Measurements from ENCODE around the gene ZNF319.
"Not testable (repeated sequence)": the region's sequence is repeated elsewhere in the genome, so short reads cannot be mapped to it uniquely, and the experiment has no call there.

ZNF319 gene

GRCh38 chr16:58016840-58017446, 16.5 kb upstream of the ZNF319 start:
- 73% methylated on average over 12 of the region's 12 CpGs for WGBS
- H3K4me1 ChIP-seq (ENCODE audit: insufficient read depth, low read length): peaks cover 12% of the 10 kb centered on the region; the same call in 1 of the 2 replicates
- no peak overlapping the region for H3K9ac ChIP-seq (ENCODE audit: low read depth, low read length)
- H3K36me3 ChIP-seq (ENCODE audit: insufficient read depth, low read length): peaks cover 21% of the 10 kb centered on the region
- H3K9me3 ChIP-seq (ENCODE audit: insufficient read depth, low read depth, low read length): no peaks in the 10 kb centered on the region
- no peak overlapping the region for H3K27ac ChIP-seq (ENCODE audit: low read depth, low read length)
- no peaks in the 10 kb centered on the region for H3K27me3 ChIP-seq (ENCODE audit: insufficient read depth, low read length)
- no peak overlapping the region for H3K4me3 ChIP-seq (ENCODE audit: low read length)

- WGBS: 89% methylated on average over 8 of the region's 9 CpGs
- Histone ChIP-seq H3K36me3 (ENCODE audit: insufficient read depth, low read length) (peaks cover 41% of the 10 kb centered on the region), H3K4me3 (ENCODE audit: low read length) (no peak overlapping the region), H3K27me3 (ENCODE audit: insufficient read depth, low read length) (no peaks in the 10 kb centered on the region), H3K9ac (ENCODE audit: low read depth, low read length) (no peak overlapping the region), H3K27ac (ENCODE audit: low read depth, low read length) (no peak overlapping the region; the same call in 1 of the 2 replicates), H3K4me1 (ENCODE audit: insufficient read depth, low read length) (peaks cover 29% of the 10 kb centered on the region; the same call in 1 of the 2 replicates), H3K9me3 (ENCODE audit: insufficient read depth, low read depth, low read length) (no peaks in the 10 kb centered on the region)
Measured at GRCh38 chr16:58013201-58013956, 12.9 kb upstream of the ZNF319 start.

- Histone ChIP-seq H3K36me3 (ENCODE audit: insufficient read depth, low read length) (peaks cover 36% of the 10 kb centered on the region), H3K27ac (ENCODE audit: low read depth, low read length) (peak overlapping the region; percentile 28), H3K27me3 (ENCODE audit: insufficient read depth, low read length) (no peaks in the 10 kb centered on the region), H3K4me3 (ENCODE audit: low read length) (no peak overlapping the region), H3K4me1 (ENCODE audit: insufficient read depth, low read length) (peaks cover 29% of the 10 kb centered on the region; the same call in 1 of the 2 replicates), H3K9ac (ENCODE audit: low read depth, low read length) (no peak overlapping the region), H3K9me3 (ENCODE audit: insufficient read depth, low read depth, low read length) (no peaks in the 10 kb centered on the region)
- 61% methylated on average over 9 of the region's 9 CpGs for WGBS
Measured at GRCh38 chr16:58012481-58012880, 12.0 kb upstream of the ZNF319 start.

- H3K4me3 ChIP-seq (ENCODE audit: low read length): no peak overlapping the region
- 71% methylated on average over 3 of the region's 3 CpGs for WGBS
- H3K36me3 ChIP-seq (ENCODE audit: insufficient read depth, low read length): peaks cover 33% of the 10 kb centered on the region
- H3K27ac ChIP-seq (ENCODE audit: low read depth, low read length): peak overlapping the region; percentile 53; the same call in 1 of the 2 replicates
- H3K27me3 ChIP-seq (ENCODE audit: insufficient read depth, low read length): no peaks in the 10 kb centered on the region
- H3K4me1 ChIP-seq (ENCODE audit: insufficient read depth, low read length): peaks cover 29% of the 10 kb centered on the region; the same call in 1 of the 2 replicates
- H3K9ac ChIP-seq (ENCODE audit: low read depth, low read length): no peak overlapping the region
- no peaks in the 10 kb centered on the region for H3K9me3 ChIP-seq (ENCODE audit: insufficient read depth, low read depth, low read length)
Measured at GRCh38 chr16:58011652-58012051, 11.2 kb upstream of the ZNF319 start.

DNA sequence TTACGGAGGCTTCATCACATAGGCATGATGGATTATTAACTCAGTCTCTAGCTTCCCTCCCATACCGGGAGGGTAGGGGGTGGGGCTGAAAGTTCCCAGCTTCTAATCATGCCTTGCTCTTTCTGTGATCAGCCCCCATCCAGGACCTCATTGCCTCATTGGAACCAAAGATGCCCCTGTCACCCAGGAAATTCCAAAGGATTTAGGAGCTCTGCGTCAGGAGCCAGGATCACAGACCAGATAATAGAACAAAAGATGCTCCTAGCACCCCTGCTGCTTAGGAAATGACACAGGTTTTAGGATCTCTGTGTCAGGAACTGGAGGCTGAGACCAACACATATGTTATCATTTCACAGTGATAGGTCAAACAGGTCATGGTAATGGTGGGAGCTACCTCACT, 10.4 kb upstream of the ZNF319 start:
- peak overlapping the region; percentile 58; the same call in 1 of the 2 replicates for H3K27ac ChIP-seq (ENCODE audit: low read depth, low read length)
- H3K27me3 ChIP-seq (ENCODE audit: insufficient read depth, low read length): no peaks in the 10 kb centered on the region
- H3K36me3 ChIP-seq (ENCODE audit: insufficient read depth, low read length): peaks cover 38% of the 10 kb centered on the region
- no peak overlapping the region for H3K4me3 ChIP-seq (ENCODE audit: low read length)
- H3K9me3 ChIP-seq (ENCODE audit: insufficient read depth, low read depth, low read length): no peaks in the 10 kb centered on the region
- H3K4me1 ChIP-seq (ENCODE audit: insufficient read depth, low read length): peaks cover 29% of the 10 kb centered on the region; the same call in 1 of the 2 replicates
- no peak overlapping the region for H3K9ac ChIP-seq (ENCODE audit: low read depth, low read length)
- WGBS: 26% methylated on average over 1 of the region's 3 CpGs

- no peak overlapping the region for H3K4me3 ChIP-seq (ENCODE audit: low read length)
- H3K36me3 ChIP-seq (ENCODE audit: insufficient read depth, low read length): peaks cover 44% of the 10 kb centered on the region
- no peaks in the 10 kb centered on the region for H3K27me3 ChIP-seq (ENCODE audit: insufficient read depth, low read length)
- peaks cover 29% of the 10 kb centered on the region; the same call in 1 of the 2 replicates for H3K4me1 ChIP-seq (ENCODE audit: insufficient read depth, low read length)
- no peak overlapping the region for H3K9ac ChIP-seq (ENCODE audit: low read depth, low read length)
- H3K27ac ChIP-seq (ENCODE audit: low read depth, low read length): peak overlapping the region; percentile 58; the same call in 1 of the 2 replicates
- H3K9me3 ChIP-seq (ENCODE audit: insufficient read depth, low read depth, low read length): no peaks in the 10 kb centered on the region
- 81% methylated on average over 11 of the region's 11 CpGs for WGBS
Measured at GRCh38 chr16:58009856-58010416, 9.5 kb upstream of the ZNF319 start.

DNA sequence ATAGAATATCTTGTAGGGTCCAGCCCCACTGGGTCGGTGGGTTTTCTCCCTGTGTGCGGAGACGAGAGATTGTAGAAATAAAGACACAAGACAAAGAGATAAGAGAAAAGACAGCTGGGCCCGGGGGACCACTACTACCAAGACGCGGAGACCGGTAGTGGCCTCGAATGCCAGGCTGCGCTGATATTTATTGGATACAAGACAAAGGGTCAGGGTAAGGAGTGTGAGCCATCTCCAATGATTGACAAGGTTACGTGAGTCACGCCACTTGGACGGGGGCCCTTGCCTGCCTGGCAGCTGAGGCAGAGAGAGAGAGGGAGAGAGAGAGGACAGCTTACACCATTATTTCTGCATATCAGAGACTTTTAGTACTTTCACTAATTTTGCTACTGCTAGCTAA, 4.3 kb upstream of the ZNF319 start:
- H3K4me3 ChIP-seq (ENCODE audit: low read length); H3K9me3 ChIP-seq (ENCODE audit: insufficient read depth, low read depth, low read length); H3K9ac ChIP-seq (ENCODE audit: low read depth, low read length); H3K27ac ChIP-seq (ENCODE audit: low read depth, low read length); H3K4me1 ChIP-seq (ENCODE audit: insufficient read depth, low read length); H3K27me3 ChIP-seq (ENCODE audit: insufficient read depth, low read length): not testable (repeated sequence)
- WGBS: 93% methylated on average over 12 of the region's 12 CpGs
- H3K36me3 ChIP-seq (ENCODE audit: insufficient read depth, low read length): peaks cover 33% of the 10 kb centered on the region

DNA sequence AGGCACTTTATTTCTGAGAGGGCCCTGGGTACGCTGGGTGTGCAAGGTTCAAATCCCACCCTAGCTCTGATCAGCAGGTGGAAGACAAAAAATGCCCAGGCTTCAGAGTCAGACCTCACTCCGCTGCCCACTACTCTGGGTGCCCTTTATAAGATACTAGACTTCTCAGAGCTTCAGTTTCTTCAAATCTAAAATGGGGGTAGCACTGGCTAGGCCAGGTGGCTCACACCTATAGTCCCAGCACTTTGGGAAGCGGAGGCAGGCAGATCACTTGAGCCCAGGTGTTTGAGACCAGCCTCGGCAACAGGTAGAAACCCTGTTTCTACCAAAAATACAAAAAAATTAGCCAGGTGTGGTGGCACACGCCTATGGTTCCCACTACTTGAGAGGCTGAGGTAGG, 2.5 kb upstream of the ZNF319 start:
- Histone ChIP-seq H3K27ac (ENCODE audit: low read depth, low read length) (no peak overlapping the region), H3K9me3 (ENCODE audit: insufficient read depth, low read depth, low read length) (no peaks in the 10 kb centered on the region), H3K36me3 (ENCODE audit: insufficient read depth, low read length) (peaks cover 32% of the 10 kb centered on the region), H3K27me3 (ENCODE audit: insufficient read depth, low read length) (peaks cover 5% of the 10 kb centered on the region; the same call in 1 of the 2 replicates), H3K4me1 (ENCODE audit: insufficient read depth, low read length) (peaks cover 8% of the 10 kb centered on the region; the same call in 1 of the 2 replicates), H3K4me3 (ENCODE audit: low read length) (no peak overlapping the region), H3K9ac (ENCODE audit: low read depth, low read length) (no peak overlapping the region)
- 93% methylated on average over 5 of the region's 5 CpGs for WGBS

- H3K36me3 ChIP-seq (ENCODE audit: insufficient read depth, low read length): peaks cover 32% of the 10 kb centered on the region
- H3K4me3 ChIP-seq (ENCODE audit: low read length): no peak overlapping the region
- peaks cover 5% of the 10 kb centered on the region; the same call in 1 of the 2 replicates for H3K27me3 ChIP-seq (ENCODE audit: insufficient read depth, low read length)
- peaks cover 8% of the 10 kb centered on the region; the same call in 1 of the 2 replicates for H3K4me1 ChIP-seq (ENCODE audit: insufficient read depth, low read length)
- WGBS: 95% methylated on average over 9 of the region's 9 CpGs
- H3K9me3 ChIP-seq (ENCODE audit: insufficient read depth, low read depth, low read length): no peaks in the 10 kb centered on the region
- H3K9ac ChIP-seq (ENCODE audit: low read depth, low read length): no peak overlapping the region
- H3K27ac ChIP-seq (ENCODE audit: low read depth, low read length): no peak overlapping the region
Measured at GRCh38 chr16:58002416-58002800, 1.9 kb upstream of the ZNF319 start.

- Histone ChIP-seq H3K9ac (ENCODE audit: low read depth, low read length) (peak overlapping the region; percentile 69), H3K4me1 (ENCODE audit: insufficient read depth, low read length) (peaks cover 8% of the 10 kb centered on the region; the same call in 1 of the 2 replicates), H3K36me3 (ENCODE audit: insufficient read depth, low read length) (peaks cover 32% of the 10 kb centered on the region), H3K27ac (ENCODE audit: low read depth, low read length) (no peak overlapping the region), H3K9me3 (ENCODE audit: insufficient read depth, low read depth, low read length) (no peaks in the 10 kb centered on the region), H3K4me3 (ENCODE audit: low read length) (peak overlapping the region; percentile 91), H3K27me3 (ENCODE audit: insufficient read depth, low read length) (peaks cover 5% of the 10 kb centered on the region; the same call in 1 of the 2 replicates)
- WGBS: 44% methylated on average over 10 of the region's 10 CpGs
Measured at GRCh38 chr16:58001781-58002415, 1.4 kb upstream of the ZNF319 start.
